ENCODE results near the gene ANO2. TPM values are rescaled to one million over a fixed set of nuclear protein-coding genes. Genes with fewer than 3 reads are reported as not detected.

The ANO2 gene
- total and polyA plus RNA-seq, 4 donors, result 0.03 to 0.25 (median 0.15) TPM

DNA sequence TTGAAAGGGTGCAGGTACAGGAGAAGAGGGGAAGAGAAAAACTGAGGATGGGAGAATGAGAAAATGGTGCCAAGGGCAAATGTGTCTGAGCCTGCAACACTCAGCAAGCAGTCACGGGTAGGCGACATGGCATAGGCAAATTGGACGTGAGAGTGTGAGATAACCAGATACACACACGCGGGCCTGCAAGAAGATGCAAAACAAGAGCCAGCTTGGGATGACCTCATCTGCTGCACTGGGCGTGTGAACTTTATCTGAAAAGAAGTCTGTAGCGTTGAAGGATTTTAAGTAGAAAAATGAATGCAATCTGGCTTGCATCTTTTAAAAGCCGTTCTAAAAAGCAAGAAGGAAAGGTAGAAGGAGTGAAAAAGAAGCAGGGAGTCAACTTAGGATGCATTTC lies 352.7 kb downstream of the ANO2 start:
- no peak overlapping the region for H3K27ac ChIP-seq (ENCODE audit: low read depth in 1 of 2, low read length in 2 of 2)
- no peak for DNase-seq (ENCODE audit: low spot score)
- WGBS, result 84% methylated on average over 8 of the region's 8 CpGs
- H3K4me1 ChIP-seq (ENCODE audit: control insufficient read depth in 4 of 4, insufficient read depth in 4 of 4, low read length in 3 of 4), result no peaks in the 10 kb centered on the region
- H3K36me3 ChIP-seq (ENCODE audit: control insufficient read depth in 4 of 4, insufficient read depth in 3 of 4, low read depth in 1 of 4, low read length in 3 of 4), result no peaks in the 10 kb centered on the region
- H3K4me3 ChIP-seq (ENCODE audit: low read depth in 1 of 3, low read length in 3 of 3), result no peak overlapping the region
- H3K9me3 ChIP-seq (ENCODE audit: control insufficient read depth in 4 of 4, low read length in 3 of 4), result no peaks in the 10 kb centered on the region
- peaks cover 0 to 9% (median 0%) of the 10 kb centered on the region in 4 donors for H3K27me3 ChIP-seq (ENCODE audit: control insufficient read depth in 4 of 4, insufficient read depth in 4 of 4, low read length in 3 of 4)
- TF ChIP-seq FOXA1 (IDR thresholded peaks at IDR 0.05) (no peak), JUND (IDR thresholded peaks at IDR 0.05) (no peak), FOXA2 (IDR thresholded peaks at IDR 0.05) (no peak)
- TF ChIP-seq, protein P1, sequence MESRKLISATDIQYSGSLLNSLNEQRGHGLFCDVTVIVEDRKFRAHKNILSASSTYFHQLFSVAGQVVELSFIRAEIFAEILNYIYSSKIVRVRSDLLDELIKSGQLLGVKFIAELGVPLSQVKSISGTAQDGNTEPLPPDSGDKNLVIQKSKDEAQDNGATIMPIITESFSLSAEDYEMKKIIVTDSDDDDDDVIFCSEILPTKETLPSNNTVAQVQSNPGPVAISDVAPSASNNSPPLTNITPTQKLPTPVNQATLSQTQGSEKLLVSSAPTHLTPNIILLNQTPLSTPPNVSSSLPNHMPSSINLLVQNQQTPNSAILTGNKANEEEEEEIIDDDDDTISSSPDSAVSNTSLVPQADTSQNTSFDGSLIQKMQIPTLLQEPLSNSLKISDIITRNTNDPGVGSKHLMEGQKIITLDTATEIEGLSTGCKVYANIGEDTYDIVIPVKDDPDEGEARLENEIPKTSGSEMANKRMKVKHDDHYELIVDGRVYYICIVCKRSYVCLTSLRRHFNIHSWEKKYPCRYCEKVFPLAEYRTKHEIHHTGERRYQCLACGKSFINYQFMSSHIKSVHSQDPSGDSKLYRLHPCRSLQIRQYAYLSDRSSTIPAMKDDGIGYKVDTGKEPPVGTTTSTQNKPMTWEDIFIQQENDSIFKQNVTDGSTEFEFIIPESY (IDR thresholded peaks at IDR 0.05), result no peak
- H3K9ac ChIP-seq (ENCODE audit: low read depth in 1 of 2, low read length in 2 of 2), result no peak overlapping the region

GRCh38 chr12:5590316-5590715 lies 354.7 kb downstream of the ANO2 start:
- H3K9ac ChIP-seq (ENCODE audit: low read depth in 1 of 2, low read length in 2 of 2), result no peak overlapping the region
- no peak for TF ChIP-seq HNF4A (conservative IDR thresholded peaks at IDR 0.05)
- no peak for TF ChIP-seq GABPA (IDR thresholded peaks at IDR 0.05 in 1 of 2, conservative IDR thresholded peaks at IDR 0.05 in 1 of 2)
- no peak for TF ChIP-seq YY1 (IDR thresholded peaks at IDR 0.05)
- TF ChIP-seq FOXA1 (IDR thresholded peaks at IDR 0.05), result no peak
- TF ChIP-seq FOXA2 (IDR thresholded peaks at IDR 0.05), result no peak
- no peaks in the 10 kb centered on the region for H3K9me3 ChIP-seq (ENCODE audit: control insufficient read depth in 4 of 4, low read length in 3 of 4)
- peaks cover 0 to 5% (median 0%) of the 10 kb centered on the region in 4 donors for H3K27me3 ChIP-seq (ENCODE audit: control insufficient read depth in 4 of 4, insufficient read depth in 4 of 4, low read length in 3 of 4)
- 93% methylated on average over 8 of the region's 8 CpGs for WGBS
- DNase-seq (ENCODE audit: low spot score), result no peak
- no peak overlapping the region for H3K4me3 ChIP-seq (ENCODE audit: low read depth in 1 of 3, low read length in 3 of 3)
- H3K27ac ChIP-seq (ENCODE audit: low read depth in 1 of 2, low read length in 2 of 2), result no peak overlapping the region
- no peaks in the 10 kb centered on the region for H3K36me3 ChIP-seq (ENCODE audit: control insufficient read depth in 4 of 4, insufficient read depth in 3 of 4, low read depth in 1 of 4, low read length in 3 of 4)
- H3K4me1 ChIP-seq (ENCODE audit: control insufficient read depth in 4 of 4, insufficient read depth in 4 of 4, low read length in 3 of 4), result no peaks in the 10 kb centered on the region

DNA sequence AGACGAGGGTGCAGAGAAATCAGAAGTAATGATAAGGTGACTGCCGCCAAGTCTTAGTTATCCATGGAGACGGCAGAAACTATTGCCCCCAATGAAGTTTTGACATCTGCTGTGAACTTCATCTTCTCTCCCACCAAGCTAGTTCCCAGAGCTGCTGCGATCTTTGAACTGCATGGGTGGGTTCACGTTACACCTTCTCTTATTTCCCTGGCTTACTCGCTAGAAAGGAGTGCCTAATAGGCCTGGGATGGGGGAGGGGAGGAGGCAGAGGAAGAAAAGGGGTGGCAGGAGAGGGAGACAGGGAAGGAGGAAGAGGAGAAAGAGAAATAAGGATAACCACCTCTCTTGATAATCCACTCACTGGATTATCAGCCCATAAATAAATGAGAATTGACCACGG lies 356.0 kb downstream of the ANO2 start:
- no peak overlapping the region for H3K27ac ChIP-seq (ENCODE audit: low read depth in 1 of 2, low read length in 2 of 2)
- H3K36me3 ChIP-seq (ENCODE audit: control insufficient read depth in 4 of 4, insufficient read depth in 3 of 4, low read depth in 1 of 4, low read length in 3 of 4), result no peaks in the 10 kb centered on the region
- H3K9ac ChIP-seq (ENCODE audit: low read depth in 1 of 2, low read length in 2 of 2), result no peak overlapping the region
- no peak overlapping the region for H3K4me3 ChIP-seq (ENCODE audit: low read depth in 1 of 3, low read length in 3 of 3)
- TF ChIP-seq GABPA (IDR thresholded peaks at IDR 0.05 in 1 of 2, conservative IDR thresholded peaks at IDR 0.05 in 1 of 2), result no peak
- no peak for TF ChIP-seq HNF4G (IDR thresholded peaks at IDR 0.05)
- no peak for TF ChIP-seq CTCF (IDR thresholded peaks at IDR 0.05; ENCODE audit: low read depth, low read length, missing input control)
- TF ChIP-seq, protein P1 (IDR thresholded peaks at IDR 0.05), result no peak
- TF ChIP-seq FOXA1 (IDR thresholded peaks at IDR 0.05), result no peak
- no peak for TF ChIP-seq RAD21 (IDR thresholded peaks at IDR 0.05)
- no peak for TF ChIP-seq ATF3 (IDR thresholded peaks at IDR 0.05)
- no peak for TF ChIP-seq FOXA2 (IDR thresholded peaks at IDR 0.05)
- no peak for TF ChIP-seq TAF1 (conservative IDR thresholded peaks at IDR 0.05)
- TF ChIP-seq YY1 (IDR thresholded peaks at IDR 0.05), result no peak
- TF ChIP-seq SP1 (IDR thresholded peaks at IDR 0.05), result no peak
- TF ChIP-seq JUND (IDR thresholded peaks at IDR 0.05), result no peak
- no peak for TF ChIP-seq EGR1 (IDR thresholded peaks at IDR 0.05; ENCODE audit: low read depth in 2 of 2)
- TF ChIP-seq, protein P2, sequence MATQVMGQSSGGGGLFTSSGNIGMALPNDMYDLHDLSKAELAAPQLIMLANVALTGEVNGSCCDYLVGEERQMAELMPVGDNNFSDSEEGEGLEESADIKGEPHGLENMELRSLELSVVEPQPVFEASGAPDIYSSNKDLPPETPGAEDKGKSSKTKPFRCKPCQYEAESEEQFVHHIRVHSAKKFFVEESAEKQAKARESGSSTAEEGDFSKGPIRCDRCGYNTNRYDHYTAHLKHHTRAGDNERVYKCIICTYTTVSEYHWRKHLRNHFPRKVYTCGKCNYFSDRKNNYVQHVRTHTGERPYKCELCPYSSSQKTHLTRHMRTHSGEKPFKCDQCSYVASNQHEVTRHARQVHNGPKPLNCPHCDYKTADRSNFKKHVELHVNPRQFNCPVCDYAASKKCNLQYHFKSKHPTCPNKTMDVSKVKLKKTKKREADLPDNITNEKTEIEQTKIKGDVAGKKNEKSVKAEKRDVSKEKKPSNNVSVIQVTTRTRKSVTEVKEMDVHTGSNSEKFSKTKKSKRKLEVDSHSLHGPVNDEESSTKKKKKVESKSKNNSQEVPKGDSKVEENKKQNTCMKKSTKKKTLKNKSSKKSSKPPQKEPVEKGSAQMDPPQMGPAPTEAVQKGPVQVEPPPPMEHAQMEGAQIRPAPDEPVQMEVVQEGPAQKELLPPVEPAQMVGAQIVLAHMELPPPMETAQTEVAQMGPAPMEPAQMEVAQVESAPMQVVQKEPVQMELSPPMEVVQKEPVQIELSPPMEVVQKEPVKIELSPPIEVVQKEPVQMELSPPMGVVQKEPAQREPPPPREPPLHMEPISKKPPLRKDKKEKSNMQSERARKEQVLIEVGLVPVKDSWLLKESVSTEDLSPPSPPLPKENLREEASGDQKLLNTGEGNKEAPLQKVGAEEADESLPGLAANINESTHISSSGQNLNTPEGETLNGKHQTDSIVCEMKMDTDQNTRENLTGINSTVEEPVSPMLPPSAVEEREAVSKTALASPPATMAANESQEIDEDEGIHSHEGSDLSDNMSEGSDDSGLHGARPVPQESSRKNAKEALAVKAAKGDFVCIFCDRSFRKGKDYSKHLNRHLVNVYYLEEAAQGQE (IDR thresholded peaks at IDR 0.05), result no peak
- no peak for TF ChIP-seq NR2F2 (IDR thresholded peaks at IDR 0.05)
- no peaks in the 10 kb centered on the region for H3K4me1 ChIP-seq (ENCODE audit: control insufficient read depth in 4 of 4, insufficient read depth in 4 of 4, low read length in 3 of 4)
- H3K27me3 ChIP-seq (ENCODE audit: control insufficient read depth in 4 of 4, insufficient read depth in 4 of 4, low read length in 3 of 4), result peaks cover 0 to 4% (median 0%) of the 10 kb centered on the region in 4 donors
- DNase-seq (ENCODE audit: low spot score), result no peak
- WGBS, result 73% methylated on average over 7 of the region's 7 CpGs
- no peaks in the 10 kb centered on the region for H3K9me3 ChIP-seq (ENCODE audit: control insufficient read depth in 4 of 4, low read length in 3 of 4)

All from liver (tissue), 9 donors.